ENCODE data around the gene ATF6. TPM values are rescaled to one million over a fixed set of nuclear protein-coding genes. Genes with fewer than 3 reads are reported as not detected.

ATF6 gene
- total and polyA plus RNA-seq, 2 of the 8 experiments (the other 6 are each of a cell fraction or from before 2014, with no cell fraction given): 4.6 to 10.0 TPM

DNA sequence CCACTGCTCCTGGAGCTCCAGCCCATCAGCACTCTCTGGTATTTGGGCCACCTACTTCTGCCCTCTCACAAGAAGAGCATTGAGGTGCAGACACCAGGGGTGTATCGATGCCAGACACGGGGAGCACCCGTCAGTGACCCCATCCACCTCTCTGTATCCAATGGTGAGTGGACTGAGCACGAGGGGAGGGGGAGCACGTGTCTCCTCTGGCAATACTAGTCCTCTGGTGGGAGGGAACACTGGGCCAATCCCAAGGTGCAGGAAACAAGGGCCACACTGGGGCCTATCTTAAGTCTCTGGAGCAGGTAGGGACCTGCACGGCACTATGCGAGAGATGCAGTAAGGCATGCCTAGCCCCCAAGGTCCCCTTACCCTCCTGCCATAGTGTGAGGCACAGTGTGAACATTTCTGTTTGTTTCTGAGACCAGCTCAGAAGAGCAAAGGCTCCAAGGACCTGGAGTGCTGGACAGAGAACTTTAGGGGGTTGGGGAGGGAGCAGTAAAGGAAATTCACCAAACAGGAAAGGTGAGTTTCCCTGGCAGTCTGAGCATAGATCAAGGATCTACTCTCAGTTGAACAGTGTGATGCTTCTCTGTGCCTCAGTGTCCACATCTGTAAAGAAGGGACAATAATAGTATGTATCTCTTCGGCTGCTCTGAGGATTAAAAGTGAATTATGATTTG lies 42.5 kb upstream of the ATF6 start:
- CTCF ChIA-PET (ENCODE audit: partially characterized antibody): interaction anchor here (1.1 to 1.3 kb wide), 2 partner anchors 14 to 15 kb away, joined by 4 to 5 read pairs; no protein-coding TSS in a partner anchor
- Histone ChIP-seq H2BK120ac (replicated peaks; ENCODE audit: low read depth, low read length) (no peak overlapping the region), H3K27me3 (replicated peaks in 1 of 4; ENCODE audit: control insufficient read depth in 3 of 4, extremely low read depth in 1 of 4, insufficient read depth in 3 of 4, low read length in 3 of 4) (peaks cover 12 to 25% (median 22%) of the 10 kb centered on the region in 4 experiments), H3K9me3 (ENCODE audit: insufficient read depth in 2 of 2, low read depth in 1 of 2, low read length in 1 of 2) (no peaks in the 10 kb centered on the region), H4K8ac (ENCODE audit: extremely low read depth, insufficient read depth, low read length) (no peak overlapping the region), H2BK12ac (ENCODE audit: low read depth, low read length) (0 out of 2 replicates have a peak overlapping the region, but pooled peaks have one; percentile 39), H2BK15ac (ENCODE audit: low read length) (no peak overlapping the region), H2BK20ac (ENCODE audit: low read length) (no peak overlapping the region), H2AFZ (ENCODE audit: low read length) (no peak overlapping the region), H3K23me2 (ENCODE audit: low read depth, low read length) (peaks cover 12% of the 10 kb centered on the region), H2BK5ac (ENCODE audit: low read depth, low read length) (no peak overlapping the region), H4K91ac (replicated peaks; ENCODE audit: insufficient read length, low read length) (no peak overlapping the region), H3K4ac (replicated peaks; ENCODE audit: insufficient read length, low read depth, low read length) (no peak overlapping the region), H3K4me3 (ENCODE audit: extremely low read depth in 1 of 4, insufficient read depth in 2 of 4, low read depth in 3 of 4, low read length in 4 of 4) (no peak overlapping the region), H3K79me2 (ENCODE audit: control insufficient read depth in 1 of 2, insufficient read depth in 2 of 2, low read length in 2 of 2) (no peaks in the 10 kb centered on the region), H3K14ac (ENCODE audit: insufficient read length) (no peak overlapping the region), H2AK5ac (ENCODE audit: low read depth, low read length) (no peak overlapping the region), H3K36me3 (ENCODE audit: control insufficient read depth in 2 of 4, insufficient read depth in 4 of 4, low read length in 3 of 4) (no peaks in the 10 kb centered on the region), H4K5ac (ENCODE audit: insufficient read length, low read depth, low read length) (no peak overlapping the region), H3K4me1 (replicated peaks in 1 of 4; ENCODE audit: control insufficient read depth in 3 of 4, insufficient read depth in 4 of 4, low read length in 3 of 4) (peaks cover 0 to 6% (median 4%) of the 10 kb centered on the region in 4 experiments; a peak in 6 of 7 replicates), H3K79me1 (ENCODE audit: low read depth, low read length) (no peaks in the 10 kb centered on the region), H3K4me2 (ENCODE audit: insufficient read depth in 1 of 2, low read depth in 2 of 2, low read length in 2 of 2) (no peak overlapping the region), H3K9ac (replicated peaks in 1 of 4; ENCODE audit: extremely low read depth in 1 of 4, low read depth in 3 of 4, low read length in 3 of 4) (no peak overlapping the region), H3K23ac (ENCODE audit: insufficient read length) (no peak overlapping the region), H3K56ac (replicated peaks; ENCODE audit: insufficient read length, low read depth, low read length) (no peak overlapping the region), H4K20me1 (replicated peaks in 1 of 2; ENCODE audit: control insufficient read depth in 1 of 2, insufficient read depth in 2 of 2, low read length in 2 of 2) (no peaks in the 10 kb centered on the region), H3K27ac (ENCODE audit: low read depth, low read length) (no peak overlapping the region), H3K18ac (ENCODE audit: extremely low read depth, low read length) (no peak overlapping the region)
- DNase-seq (ENCODE audit: low read depth in 1 of 2, low spot score in 2 of 2) (no peak), FAIRE-seq (no peak)
- 88% methylated on average over 8 of the region's 8 CpGs; no CpG with 5 or more reads in 1 of the 2 experiments for WGBS, 2 experiments (ENCODE audit: extremely low coverage in 1 of 2, insufficient coverage in 1 of 2, insufficient read length in 1 of 2, insufficient replicate concordance in 2 of 2, low coverage in 1 of 2, low lambda C conversion rate in 2 of 2, missing lambda C conversion rate in 1 of 2)
- POLR2A ChIA-PET (ENCODE audit: partially characterized antibody): no interaction called here
- TF ChIP-seq CHD2 (IDR thresholded peaks at IDR 0.05; ENCODE audit: low read length) (no peak), RFX5 (IDR thresholded peaks at IDR 0.05; ENCODE audit: borderline replicate concordance, low read depth, low read length) (no peak), SP1 (IDR thresholded peaks at IDR 0.05; ENCODE audit: low read depth, low read length) (no peak), KDM1A (IDR thresholded peaks at IDR 0.05; ENCODE audit: borderline replicate concordance, low read length) (no peak), HDAC6 (IDR thresholded peaks at IDR 0.05; ENCODE audit: low read depth, low read length) (no peak), RXRA (IDR thresholded peaks at IDR 0.05; ENCODE audit: insufficient read depth, low read depth, low read length) (no peak), FOSL1 (IDR thresholded peaks at IDR 0.05; ENCODE audit: insufficient read depth, low read depth, low read length) (no peak), HDAC2 (IDR thresholded peaks at IDR 0.05; ENCODE audit: borderline replicate concordance in 1 of 2, low read depth in 2 of 2, low read length in 2 of 2) (no peak), BRCA1 (IDR thresholded peaks at IDR 0.05; ENCODE audit: low read depth, low read length) (no peak), SIN3A (conservative IDR thresholded peaks at IDR 0.05 in 1 of 2, IDR thresholded peaks at IDR 0.05 in 1 of 2; ENCODE audit: low read depth in 1 of 2, low read length in 2 of 2) (no peak), CEBPB (IDR thresholded peaks at IDR 0.05; ENCODE audit: low read depth, low read length) (no peak)

All from H1 (cell line).